ENCODE data around the gene CCDC197. TPM values are rescaled to one million over a fixed set of nuclear protein-coding genes. Genes with fewer than 3 reads are reported as not detected.

CCDC197 gene
- total RNA-seq, result not detected in 2 replicates

GRCh38 chr14:93997082-93997481 lies at the start of gene CCDC197:
CCDC197 (plus strand) TSS chr14:93997301; CDS start chr14:93998132, 831 bp downstream.

GRCh38 chr14:93976477-93977057 lies 20.5 kb upstream of the CCDC197 start, which contains the start of gene ASB2:
ASB2 (minus strand) TSS chr14:93976570; CDS start chr14:93964539, 12,031 bp downstream.

GRCh38 chr14:94026173-94026888 lies 29.2 kb downstream of the CCDC197 start, which contains the start of gene OTUB2:
OTUB2 (plus strand) TSS chr14:94026340; CDS start chr14:94026538, 198 bp downstream.

Other genes with a start within 250 kb of the CCDC197 start
- not detected in 2 replicates for gene PRIMA1, start 208.8 kb upstream of the CCDC197 start, total RNA-seq
- not detected in 2 replicates for gene FAM181A, start 70.0 kb upstream of the CCDC197 start, total RNA-seq
- gene ASB2, start 20.7 kb upstream of the CCDC197 start, total RNA-seq, result not detected in 2 replicates
- gene OTUB2, start 29.0 kb downstream of the CCDC197 start, total RNA-seq, result 1.4 and 2.6 TPM in 2 replicates
- gene DDX24, start 83.9 kb downstream of the CCDC197 start, total RNA-seq, result 67.3 and 80.3 TPM in 2 replicates
- 10.8 and 12.5 TPM in 2 replicates for gene IFI27L1, start 84.0 kb downstream of the CCDC197 start, total RNA-seq
- gene IFI27, start 113.4 kb downstream of the CCDC197 start, total RNA-seq, result 4.9 and 7.4 TPM in 2 replicates
- gene IFI27L2, start 132.3 kb downstream of the CCDC197 start, total RNA-seq, result 150 and 179 TPM in 2 replicates
- gene PPP4R4, start 177.0 kb downstream of the CCDC197 start, total RNA-seq, result 0.12 and 0.26 TPM in 2 replicates